NOMO-1 treated with DMSO at 0.1 percent for 48 hours (cell line): ENCODE results near the gene TBPL2.
"Not testable (repeated sequence)": the region's sequence is repeated elsewhere in the genome, so short reads cannot be mapped to it uniquely, and the experiment has no call there.

ENCODE experiments used
- DNase-seq: peaks from one replicate; lab custom pipeline; 2025; ENCODE audit not compliant: unreplicated experiment; lab: John Stamatoyannopoulos, UW

The TBPL2 gene

GRCh38 chr14:55440385-55440784 lies at the start of gene TBPL2:
TBPL2 (minus strand) TSS chr14:55440616; CDS start chr14:55440449, 167 bp downstream.
- no peak for DNase-seq

- no peak for DNase-seq
These were observed 47.8 kb upstream of the TBPL2 start for GRCh38 chr14:55488204-55488603.

- DNase-seq: no peak
These were observed 42.7 kb upstream of the TBPL2 start for GRCh38 chr14:55482936-55483605.

GRCh38 chr14:55481769-55482168 lies 41.4 kb upstream of the TBPL2 start:
- DNase-seq: no peak

- DNase-seq: no peak
These were observed 37.3 kb upstream of the TBPL2 start for GRCh38 chr14:55477680-55478079.

- not testable (repeated sequence) for DNase-seq
These were observed 36.0 kb upstream of the TBPL2 start for GRCh38 chr14:55476448-55476847.

- no peak for DNase-seq
These were observed 33.4 kb upstream of the TBPL2 start for GRCh38 chr14:55473786-55474185.

- DNase-seq: peak; percentile 32
These were observed 29.6 kb upstream of the TBPL2 start for GRCh38 chr14:55470025-55470424.

- no peak for DNase-seq
These were observed 26.9 kb upstream of the TBPL2 start for GRCh38 chr14:55467307-55467706.

GRCh38 chr14:55458800-55459515 lies 18.5 kb upstream of the TBPL2 start:
- DNase-seq: peak; percentile 40

GRCh38 chr14:55457496-55457895 lies 17.1 kb upstream of the TBPL2 start:
- no peak for DNase-seq

GRCh38 chr14:55456411-55456810 lies 16.0 kb upstream of the TBPL2 start:
- not testable (repeated sequence) for DNase-seq

GRCh38 chr14:55454264-55455002 lies 14.0 kb upstream of the TBPL2 start:
- peak; percentile 72 for DNase-seq

GRCh38 chr14:55451950-55452349 lies 11.5 kb upstream of the TBPL2 start:
- DNase-seq: no peak

GRCh38 chr14:55451398-55451797 lies 11.0 kb upstream of the TBPL2 start:
- no peak for DNase-seq

- peak; percentile 59 for DNase-seq
These were observed 10.6 kb upstream of the TBPL2 start for GRCh38 chr14:55450987-55451386.

- no peak for DNase-seq
These were observed 10.1 kb upstream of the TBPL2 start for GRCh38 chr14:55450539-55450938.

GRCh38 chr14:55450124-55450523 lies 9.7 kb upstream of the TBPL2 start:
- DNase-seq: peak; percentile 78

GRCh38 chr14:55449116-55449515 lies 8.7 kb upstream of the TBPL2 start:
- DNase-seq: no peak

- no peak for DNase-seq
These were observed 7.8 kb upstream of the TBPL2 start for GRCh38 chr14:55448141-55448614.

- no peak for DNase-seq
These were observed 6.4 kb upstream of the TBPL2 start for GRCh38 chr14:55446833-55447232.
